ENCODE measurements around the gene B4GALT1. TPM values are rescaled to one million over a fixed set of nuclear protein-coding genes. Genes with fewer than 3 reads are reported as not detected.

B4GALT1 gene
- total RNA-seq, 1 donor from 2014 or later = 7.5 TPM

DNA sequence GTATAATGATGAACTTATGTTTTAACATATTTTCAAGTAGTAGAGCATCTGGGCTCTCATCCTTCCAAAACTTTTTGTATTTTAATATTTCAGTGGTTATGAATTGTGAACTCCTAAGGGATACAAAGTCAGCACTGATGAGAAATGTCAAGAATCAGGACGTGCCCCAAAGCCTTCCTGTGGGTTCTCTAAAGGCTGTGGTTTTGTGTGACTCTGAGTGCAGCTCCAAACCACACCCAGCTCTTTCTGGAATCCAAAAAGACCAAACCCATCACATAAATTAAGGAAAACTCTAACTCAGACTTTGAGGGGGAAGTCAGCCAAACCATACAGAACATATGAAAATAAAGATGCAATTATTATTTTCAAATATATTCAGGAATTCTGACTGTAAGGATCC lies 49.8 kb downstream of the B4GALT1 start:
- no peak overlapping the region for H3K9ac ChIP-seq
- no peak overlapping the region for H3K27ac ChIP-seq

DNA sequence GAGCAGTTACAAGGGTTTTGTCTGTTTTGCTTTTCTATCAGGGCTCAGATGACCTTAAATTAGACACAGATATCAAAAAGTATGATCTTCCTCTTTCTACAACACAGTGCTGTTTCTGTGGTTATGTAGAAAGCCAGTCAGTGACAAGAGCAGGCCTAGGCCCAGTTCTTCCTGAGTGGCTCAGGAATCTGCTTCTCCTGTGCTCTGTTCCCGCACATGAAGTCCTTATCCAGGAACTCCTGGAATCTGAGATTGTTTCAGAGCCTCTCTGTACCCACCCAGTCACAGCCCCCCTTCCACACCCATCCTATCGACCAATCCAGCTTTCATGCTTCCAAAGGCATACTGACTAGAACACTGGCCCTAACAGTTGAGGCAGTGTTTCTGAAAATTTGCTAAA lies 50.3 kb downstream of the B4GALT1 start:
- no peak for DNase-seq (ENCODE audit: low spot score)
- no peak overlapping the region for H3K4me3 Mint-ChIP-seq
- Histone ChIP-seq H3K9me3 (ENCODE audit: low read depth) (no peaks in the 10 kb centered on the region), H3K4me1 (no peaks in the 10 kb centered on the region), H3K4me2 (no peak overlapping the region), H3K36me3 (no peaks in the 10 kb centered on the region), H3K79me2 (ENCODE audit: low read depth) (no peaks in the 10 kb centered on the region), H3K4me3 (no peak overlapping the region), H3K9ac (no peak overlapping the region), H3K27me3 (no peaks in the 10 kb centered on the region), H2AFZ (replicated peaks) (no peak overlapping the region), H3F3A (ENCODE audit: low read depth) (no peaks in the 10 kb centered on the region), H3K27ac (no peak overlapping the region), H4K20me1 (ENCODE audit: low read depth) (no peaks in the 10 kb centered on the region)
- H3K36me3 Mint-ChIP-seq = peaks cover 5% of the 10 kb centered on the region
- no peak overlapping the region for H3K27ac Mint-ChIP-seq
- peaks cover 2% of the 10 kb centered on the region for H3K27me3 Mint-ChIP-seq (ENCODE audit: insufficient read depth, low read depth)
- no peak for TF ChIP-seq EZH2phosphoT487 (IDR thresholded peaks at IDR 0.05)
- TF ChIP-seq EZH2 (IDR thresholded peaks at IDR 0.05) = no peak
- TF ChIP-seq, protein P1, sequence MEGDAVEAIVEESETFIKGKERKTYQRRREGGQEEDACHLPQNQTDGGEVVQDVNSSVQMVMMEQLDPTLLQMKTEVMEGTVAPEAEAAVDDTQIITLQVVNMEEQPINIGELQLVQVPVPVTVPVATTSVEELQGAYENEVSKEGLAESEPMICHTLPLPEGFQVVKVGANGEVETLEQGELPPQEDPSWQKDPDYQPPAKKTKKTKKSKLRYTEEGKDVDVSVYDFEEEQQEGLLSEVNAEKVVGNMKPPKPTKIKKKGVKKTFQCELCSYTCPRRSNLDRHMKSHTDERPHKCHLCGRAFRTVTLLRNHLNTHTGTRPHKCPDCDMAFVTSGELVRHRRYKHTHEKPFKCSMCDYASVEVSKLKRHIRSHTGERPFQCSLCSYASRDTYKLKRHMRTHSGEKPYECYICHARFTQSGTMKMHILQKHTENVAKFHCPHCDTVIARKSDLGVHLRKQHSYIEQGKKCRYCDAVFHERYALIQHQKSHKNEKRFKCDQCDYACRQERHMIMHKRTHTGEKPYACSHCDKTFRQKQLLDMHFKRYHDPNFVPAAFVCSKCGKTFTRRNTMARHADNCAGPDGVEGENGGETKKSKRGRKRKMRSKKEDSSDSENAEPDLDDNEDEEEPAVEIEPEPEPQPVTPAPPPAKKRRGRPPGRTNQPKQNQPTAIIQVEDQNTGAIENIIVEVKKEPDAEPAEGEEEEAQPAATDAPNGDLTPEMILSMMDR (IDR thresholded peaks at IDR 0.05) = no peak
- H3K9me3 Mint-ChIP-seq = no peaks in the 10 kb centered on the region
- H3K4me1 Mint-ChIP-seq = no peaks in the 10 kb centered on the region

More for the DNA sequence above, 49.8 kb downstream of the B4GALT1 start:
- Mint-ChIP-seq H3K4me3 (no peak overlapping the region), H3K4me1 (no peaks in the 10 kb centered on the region), H3K27ac (no peak overlapping the region), H3K9me3 (no peaks in the 10 kb centered on the region), H3K27me3 (ENCODE audit: insufficient read depth, low read depth) (peaks cover 2% of the 10 kb centered on the region), H3K36me3 (peaks cover 5% of the 10 kb centered on the region)
- no peak overlapping the region for H3K4me3 ChIP-seq
- TF ChIP-seq, protein P1 (IDR thresholded peaks at IDR 0.05) = no peak
- TF ChIP-seq EZH2phosphoT487 (IDR thresholded peaks at IDR 0.05) (no peak), EZH2 (IDR thresholded peaks at IDR 0.05) (no peak)
- no peaks in the 10 kb centered on the region for H3K9me3 ChIP-seq (ENCODE audit: low read depth)
- no peaks in the 10 kb centered on the region for H3K27me3 ChIP-seq
- no peaks in the 10 kb centered on the region for H3K36me3 ChIP-seq
- no peak for DNase-seq (ENCODE audit: low spot score)
- H3K79me2 ChIP-seq (ENCODE audit: low read depth) = no peaks in the 10 kb centered on the region
- no peaks in the 10 kb centered on the region for H4K20me1 ChIP-seq (ENCODE audit: low read depth)
- H3F3A ChIP-seq (ENCODE audit: low read depth) = no peaks in the 10 kb centered on the region
- no peak overlapping the region for H3K4me2 ChIP-seq
- no peak overlapping the region for H2AFZ ChIP-seq (replicated peaks)
- H3K4me1 ChIP-seq = no peaks in the 10 kb centered on the region

DNA sequence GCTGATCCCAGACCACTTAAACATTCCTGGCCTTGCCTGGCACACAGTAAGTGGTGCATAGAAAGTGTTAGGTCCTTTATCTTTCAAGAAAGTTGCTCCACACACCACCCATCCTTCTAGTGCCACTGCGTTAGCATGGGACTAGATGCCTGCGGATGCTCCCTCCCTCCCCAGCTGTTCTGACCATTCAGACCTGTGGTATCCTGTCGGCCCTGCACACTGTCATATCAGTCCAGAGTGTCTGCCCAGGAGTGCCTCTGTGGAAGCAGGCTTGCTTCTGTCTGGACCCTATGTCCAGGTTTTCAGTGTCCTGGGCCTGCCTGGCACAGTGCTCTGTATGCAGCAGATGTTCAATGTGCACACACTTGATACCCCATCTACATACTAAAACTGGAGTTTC lies 52.4 kb downstream of the B4GALT1 start:
- no peak overlapping the region for H3K9ac ChIP-seq
- H3K9me3 ChIP-seq (ENCODE audit: low read depth) = no peaks in the 10 kb centered on the region
- TF ChIP-seq EZH2 (IDR thresholded peaks at IDR 0.05) = no peak
- no peak for TF ChIP-seq EZH2phosphoT487 (IDR thresholded peaks at IDR 0.05)
- TF ChIP-seq, protein P1 (IDR thresholded peaks at IDR 0.05) = no peak
- H2AFZ ChIP-seq (replicated peaks) = no peak overlapping the region
- H3K27ac Mint-ChIP-seq = peak overlapping the region; percentile 58
- no peaks in the 10 kb centered on the region for H3K4me1 ChIP-seq
- H3K79me2 ChIP-seq (ENCODE audit: low read depth) = no peaks in the 10 kb centered on the region
- no peak for DNase-seq (ENCODE audit: low spot score)
- H3K36me3 Mint-ChIP-seq = peaks cover 5% of the 10 kb centered on the region
- H3K27me3 ChIP-seq = no peaks in the 10 kb centered on the region
- no peaks in the 10 kb centered on the region for H4K20me1 ChIP-seq (ENCODE audit: low read depth)
- no peak overlapping the region for H3K4me3 Mint-ChIP-seq
- H3K4me2 ChIP-seq = no peak overlapping the region
- H3K4me1 Mint-ChIP-seq = no peaks in the 10 kb centered on the region
- H3K27me3 Mint-ChIP-seq (ENCODE audit: insufficient read depth, low read depth) = peaks cover 2% of the 10 kb centered on the region
- no peak overlapping the region for H3K27ac ChIP-seq
- H3K36me3 ChIP-seq = no peaks in the 10 kb centered on the region
- H3K9me3 Mint-ChIP-seq = no peaks in the 10 kb centered on the region
- H3K4me3 ChIP-seq = no peak overlapping the region
- no peaks in the 10 kb centered on the region for H3F3A ChIP-seq (ENCODE audit: low read depth)

All from neural progenitor cell (in vitro differentiated cells).